CD4-positive, alpha-beta T cell treated with Interleukin-12 subunit alpha and Interleukin-12 subunit beta, for 1 hour (primary cell): Measurements from ENCODE around the gene C19orf85.
"Not testable (repeated sequence)": the region's sequence is repeated elsewhere in the genome, so short reads cannot be mapped to it uniquely, and the experiment has no call there.

Source experiments
- DNase-seq: peaks from one replicate; pipeline ENCODE4 v3.0.0-alpha.2; 2020

Gene C19orf85

DNA sequence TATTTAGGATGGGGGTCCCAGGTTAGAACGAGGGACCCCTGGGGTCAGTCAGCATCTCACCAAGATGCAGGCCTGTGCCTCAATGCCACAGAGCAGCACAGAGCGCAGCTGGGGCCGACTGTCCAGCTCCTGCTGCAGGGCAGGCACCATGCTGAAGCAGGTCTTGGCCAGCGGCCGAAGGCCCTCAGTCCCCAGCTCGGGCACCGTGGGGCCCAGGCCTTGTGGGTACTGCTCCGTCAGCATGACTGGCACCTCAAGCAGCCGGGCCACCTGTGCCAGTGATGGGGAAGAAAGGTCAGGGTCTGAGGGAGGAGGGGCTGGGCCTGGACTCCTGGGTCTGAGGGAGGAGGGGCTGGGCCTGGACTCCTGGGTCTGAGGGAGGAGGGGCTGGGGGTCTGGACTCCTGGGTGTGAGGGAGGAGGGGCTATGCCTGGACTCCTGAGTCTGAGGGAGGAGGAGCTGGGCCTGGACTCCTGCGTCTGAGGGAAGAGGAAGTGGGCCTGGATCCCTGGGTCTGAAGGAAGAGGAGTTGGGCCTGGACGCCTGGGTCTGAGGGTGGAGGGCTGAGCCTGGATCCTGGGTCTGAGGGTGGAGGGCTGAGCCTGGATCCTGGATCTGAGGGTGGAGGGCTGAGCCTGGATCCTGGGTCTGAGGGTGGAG is 8.8 kb downstream of the C19orf85 start:
- no peak for DNase-seq

DNA sequence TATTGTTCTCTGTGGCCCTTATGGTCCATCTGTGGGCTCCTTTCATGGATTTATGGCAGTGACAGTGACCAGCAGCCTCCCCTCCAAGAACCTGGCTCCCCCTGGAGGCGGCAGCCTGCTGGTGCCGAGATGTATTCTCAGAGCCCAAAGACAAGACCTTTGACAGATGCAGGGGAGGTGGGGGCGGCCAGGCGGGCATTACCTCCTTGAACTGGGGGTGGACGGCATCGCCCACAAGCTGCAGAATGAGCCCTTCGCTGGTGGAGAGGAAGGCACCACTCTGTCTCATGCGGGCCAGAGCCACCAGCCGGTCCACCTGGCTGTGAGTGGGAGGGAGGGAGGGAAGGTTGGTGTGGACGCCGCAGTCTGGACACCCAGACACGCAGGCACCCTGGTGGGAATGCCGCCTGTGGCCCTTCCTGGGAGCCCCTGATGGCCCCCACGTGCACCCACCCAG is 9.7 kb downstream of the C19orf85 start:
- DNase-seq: peak; percentile 50

DNA sequence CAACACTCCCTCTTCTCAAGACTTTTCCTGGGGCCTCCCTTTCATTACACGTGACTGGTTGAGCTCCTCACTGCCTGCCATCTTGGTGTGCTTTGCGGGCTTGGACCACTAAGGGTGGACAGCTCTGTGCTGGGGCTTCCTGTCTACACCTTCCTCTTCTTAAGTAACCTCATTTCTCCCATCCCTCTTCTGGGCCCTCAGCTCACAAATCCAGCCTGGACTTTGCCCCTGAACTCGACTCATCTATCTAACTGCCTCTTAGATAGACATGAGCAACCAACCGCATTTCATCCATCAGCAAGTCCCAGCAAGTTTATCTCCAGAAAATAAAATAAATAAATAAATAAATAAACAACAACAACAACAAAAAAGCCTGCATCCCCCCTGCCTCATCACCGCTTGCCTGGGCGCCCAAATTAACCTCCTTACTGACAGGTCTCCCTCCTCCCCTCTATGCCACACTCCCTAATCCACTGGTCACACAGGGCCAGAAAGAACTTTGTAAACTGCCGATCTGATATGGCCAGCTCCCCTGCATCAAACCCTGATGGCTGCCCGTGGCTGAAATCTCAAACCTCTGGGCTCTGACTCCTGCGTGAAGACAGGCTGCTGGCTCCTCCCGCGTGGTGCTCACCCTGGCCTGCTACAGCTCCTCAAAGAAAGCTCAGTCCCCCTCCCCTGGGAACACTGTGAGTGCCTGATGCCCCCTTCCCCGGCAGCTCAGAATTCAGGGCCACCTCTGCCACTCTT is 10.9 kb downstream of the C19orf85 start:
- no peak for DNase-seq

DNA sequence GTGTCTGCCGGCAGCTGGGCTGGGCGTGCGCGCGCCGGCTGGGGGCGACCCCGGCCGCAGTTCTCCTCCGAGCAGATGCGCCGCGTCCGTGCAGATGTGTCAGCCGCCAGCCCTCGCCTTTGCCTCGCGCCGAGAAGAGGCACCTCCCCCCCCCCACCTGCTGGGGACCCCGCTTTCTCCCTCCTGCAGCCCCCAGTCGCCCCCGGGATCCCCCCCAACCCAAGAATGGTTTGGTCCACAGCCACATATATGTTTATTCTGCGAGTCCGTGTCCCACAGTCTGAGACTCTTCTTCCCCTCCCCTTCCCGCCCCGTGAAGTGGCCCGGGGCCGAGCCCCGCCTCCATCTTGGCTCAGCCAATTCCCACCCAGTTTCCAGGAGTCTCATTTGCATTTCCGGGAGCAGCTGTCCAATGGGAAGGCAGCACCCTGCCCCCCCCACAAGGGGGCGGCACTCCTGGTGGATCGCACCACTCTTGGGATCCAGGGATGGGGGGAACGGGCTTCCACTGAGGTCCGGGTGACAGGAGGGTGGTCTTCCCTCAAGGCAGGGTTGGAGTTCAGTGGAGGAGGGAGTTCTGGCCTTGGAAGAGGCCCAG is 11.7 kb downstream of the C19orf85 start:
- peak; percentile 58 for DNase-seq

DNA sequence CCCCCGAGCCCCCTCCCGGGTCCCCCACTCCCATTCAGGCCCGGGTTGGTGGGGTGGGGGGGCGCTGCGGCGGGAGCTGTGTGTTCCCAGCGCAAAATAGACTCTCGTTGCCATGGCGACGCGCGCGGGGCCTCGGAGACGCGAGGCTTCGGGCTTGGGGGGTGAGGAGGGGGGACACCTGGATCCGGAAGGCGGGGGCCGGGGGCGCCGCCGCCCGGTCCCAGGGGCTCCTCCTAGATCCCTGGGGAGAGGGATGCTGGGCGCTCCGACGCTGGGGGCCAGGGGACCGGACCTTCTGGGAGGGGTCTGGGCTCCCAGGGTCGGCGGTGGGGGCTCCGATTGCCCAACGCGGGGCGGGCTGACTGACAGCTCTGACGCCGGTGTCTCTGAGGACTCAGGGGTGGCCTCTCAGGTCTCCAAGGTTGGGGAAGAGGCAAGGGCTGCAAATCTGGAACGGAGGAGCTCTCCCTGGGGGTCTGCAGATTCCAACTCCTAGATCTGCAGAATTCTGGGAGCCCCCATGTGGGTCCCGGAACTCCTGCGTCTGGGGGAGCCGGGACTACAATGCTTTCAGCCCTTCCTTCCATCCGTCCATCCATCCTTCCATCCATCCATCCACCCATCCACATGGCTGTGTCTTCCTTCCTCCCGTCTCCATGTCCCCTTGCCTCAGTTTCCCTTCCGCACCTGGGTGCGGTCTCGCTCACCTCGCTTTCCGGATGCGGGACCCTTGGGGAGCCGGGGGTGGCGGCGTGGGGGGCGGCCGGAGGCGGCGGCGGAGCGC is 12.4 kb downstream of the C19orf85 start:
- DNase-seq: peak; percentile 46

DNA sequence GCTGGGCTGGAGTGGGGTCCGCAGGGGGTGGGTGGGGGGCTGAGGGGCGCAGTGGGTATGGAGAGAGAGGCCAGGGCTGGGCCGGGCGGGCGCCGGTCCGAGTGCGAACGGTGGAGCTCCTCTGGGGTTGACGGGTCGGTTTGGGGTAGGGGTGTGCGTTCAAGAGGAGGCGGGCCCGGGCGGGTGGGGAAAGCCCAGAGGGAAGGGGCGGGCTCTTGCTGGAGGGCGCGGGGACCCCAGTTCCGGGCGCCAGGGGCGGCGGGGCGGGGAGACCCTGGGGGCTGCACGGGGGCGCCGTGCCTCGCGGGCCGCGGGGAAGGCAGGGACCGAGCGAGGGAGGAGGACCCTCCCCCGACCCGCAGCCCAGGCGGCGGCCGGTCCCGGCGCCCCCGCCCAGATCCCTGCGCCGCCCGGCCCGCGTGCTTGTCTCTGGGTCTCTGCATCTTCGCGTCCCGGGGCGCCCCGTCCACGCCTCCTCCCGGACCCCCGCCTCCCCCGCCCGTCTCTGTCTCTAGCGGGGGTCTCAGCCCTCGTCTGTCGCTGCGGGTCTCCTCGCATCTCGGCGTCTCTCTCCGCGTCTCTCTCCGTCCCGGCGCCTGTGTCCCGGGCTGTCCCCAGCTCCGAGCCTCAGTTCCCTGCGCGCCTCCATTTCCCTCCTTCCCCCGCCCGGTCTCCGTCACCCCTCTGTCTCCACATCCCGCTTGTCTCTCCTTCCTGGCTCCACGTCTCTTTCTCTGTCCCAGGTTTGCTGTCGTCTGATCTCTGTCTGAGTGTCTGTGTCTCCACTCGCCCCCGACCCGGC is 13.2 kb downstream of the C19orf85 start:
- DNase-seq: peak; percentile 25

DNA sequence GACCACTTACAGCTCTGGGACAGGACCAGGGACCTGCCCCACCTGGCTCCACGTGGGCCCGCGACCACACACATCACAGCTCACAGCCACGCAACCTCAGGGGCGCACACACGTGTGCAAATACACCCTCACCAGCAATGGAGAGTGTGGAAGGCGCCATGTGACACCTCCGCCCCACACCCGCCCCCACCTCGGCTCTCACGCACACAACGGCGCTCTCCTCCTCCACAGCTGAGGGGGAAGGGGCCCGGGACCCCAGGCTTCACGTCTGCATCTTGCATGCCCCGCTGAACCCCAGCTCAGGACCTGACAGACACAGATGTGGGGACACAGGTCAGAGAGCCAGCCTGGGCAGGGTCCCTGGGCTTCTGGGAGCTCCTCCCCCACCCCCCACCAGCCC is 15.1 kb downstream of the C19orf85 start:
- no peak for DNase-seq

DNA sequence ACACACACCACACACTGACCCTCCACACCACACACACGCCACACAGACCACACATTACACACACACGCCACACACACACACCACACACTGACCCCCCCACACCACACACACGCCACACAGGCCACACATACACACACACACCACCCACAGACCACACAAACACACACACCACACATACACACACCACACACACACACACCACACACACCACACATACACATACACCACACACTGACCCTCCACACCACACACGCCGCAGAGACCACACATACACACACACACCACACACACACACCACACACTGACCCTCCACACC is 16.4 kb downstream of the C19orf85 start:
- not testable (repeated sequence) for DNase-seq

DNA sequence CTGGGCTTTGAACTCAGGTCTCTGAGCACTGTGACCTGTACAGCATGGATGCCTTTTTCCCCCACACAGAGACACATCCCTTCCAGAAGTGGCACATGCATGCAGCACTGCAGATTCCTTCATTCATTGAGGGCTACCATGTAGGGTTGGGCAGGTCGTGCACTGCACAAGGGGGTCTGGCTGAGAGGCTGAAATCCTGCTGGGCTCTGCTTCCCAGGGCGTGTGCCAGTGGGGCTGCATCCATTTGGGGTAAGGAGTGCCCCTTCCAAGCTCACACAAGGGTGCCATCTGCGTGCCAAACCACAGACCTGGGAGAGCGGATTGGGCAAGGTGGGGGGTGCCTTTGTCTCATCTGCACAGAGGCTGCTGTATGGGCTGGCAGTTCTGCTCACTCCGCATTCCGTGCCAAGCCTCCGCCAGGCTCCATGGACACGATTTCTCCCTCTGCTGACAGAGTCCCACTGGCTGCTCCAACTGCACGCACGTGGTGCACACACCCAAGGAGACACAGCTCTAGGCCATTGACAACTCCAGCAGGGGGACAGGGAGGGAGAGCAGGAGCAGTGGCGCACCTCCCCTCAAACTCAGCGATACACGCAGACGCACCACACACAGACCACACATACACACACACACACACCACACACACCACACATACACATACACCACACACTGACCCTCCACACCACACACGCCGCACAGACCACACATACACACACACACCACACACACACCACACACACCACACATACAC is 17.0 kb downstream of the C19orf85 start:
- DNase-seq: no peak

DNA sequence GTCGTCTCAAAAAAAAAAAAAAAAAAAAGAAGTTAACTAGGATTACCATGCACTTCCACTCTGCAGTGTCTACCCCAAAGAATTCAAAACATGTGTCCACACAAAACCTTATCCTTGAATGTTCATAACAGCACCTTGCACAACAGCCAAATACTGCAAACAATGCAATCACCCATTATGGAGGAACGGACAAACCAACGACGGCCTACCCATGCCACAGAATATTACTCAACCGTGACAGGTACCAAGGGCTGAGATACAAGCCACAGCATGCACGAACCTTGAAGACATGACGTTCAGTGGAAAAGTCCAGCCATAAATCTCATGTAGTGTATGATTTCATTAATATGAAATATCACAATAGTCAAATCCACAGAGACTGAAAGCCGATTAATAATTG is 18.5 kb downstream of the C19orf85 start:
- DNase-seq: no peak

DNA sequence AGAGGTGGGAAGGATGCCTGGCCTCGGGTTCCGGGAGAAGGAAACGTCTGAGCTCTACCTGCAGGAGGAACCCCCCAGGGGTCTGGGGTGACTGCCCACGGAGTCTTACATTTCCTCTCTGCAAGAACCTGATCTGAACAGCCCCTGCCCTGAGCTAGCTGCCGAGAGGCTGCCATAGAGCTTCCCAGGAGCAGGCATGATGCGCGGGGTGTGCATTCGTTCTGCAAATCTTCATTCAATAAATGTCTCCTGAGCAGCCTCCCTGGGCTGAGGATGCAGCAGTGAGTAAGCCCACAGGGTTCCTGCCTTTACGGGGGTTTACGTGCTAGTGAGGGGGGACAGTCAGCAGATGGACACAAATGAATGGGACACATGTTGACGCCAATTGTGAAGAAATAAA is 19.9 kb downstream of the C19orf85 start:
- DNase-seq: no peak

DNA sequence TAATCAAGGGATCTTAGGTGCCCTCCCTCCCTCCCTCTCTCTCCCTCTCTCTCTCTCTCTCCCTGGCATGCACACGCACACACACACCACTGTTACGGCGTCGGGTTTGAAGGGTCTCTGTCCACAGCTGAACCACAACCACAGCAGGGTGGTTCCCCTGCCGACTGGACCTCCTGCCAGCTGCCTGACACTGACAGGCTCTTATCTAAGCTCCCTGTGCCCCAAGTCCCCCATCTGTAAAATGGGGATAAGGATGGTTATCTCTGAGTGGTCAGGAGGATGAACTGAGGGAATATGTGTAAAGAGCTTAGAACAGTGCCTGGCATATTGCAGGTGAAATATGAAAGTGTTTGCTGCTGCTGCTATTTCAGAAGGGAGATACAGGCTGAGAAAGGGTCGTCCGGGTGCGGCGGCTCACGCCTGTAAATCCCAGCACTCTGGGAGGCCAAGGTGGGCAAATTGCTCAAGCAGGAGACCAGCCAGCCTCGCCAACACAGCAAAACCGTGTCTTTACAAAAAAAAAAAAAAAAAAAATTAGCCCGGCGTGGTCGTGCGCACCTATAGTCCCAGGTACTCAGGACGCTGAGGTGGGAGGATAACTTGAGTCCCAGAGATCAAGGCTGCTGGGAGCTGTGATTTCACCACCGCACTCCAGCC is 20.6 kb downstream of the C19orf85 start:
- DNase-seq: no peak

DNA sequence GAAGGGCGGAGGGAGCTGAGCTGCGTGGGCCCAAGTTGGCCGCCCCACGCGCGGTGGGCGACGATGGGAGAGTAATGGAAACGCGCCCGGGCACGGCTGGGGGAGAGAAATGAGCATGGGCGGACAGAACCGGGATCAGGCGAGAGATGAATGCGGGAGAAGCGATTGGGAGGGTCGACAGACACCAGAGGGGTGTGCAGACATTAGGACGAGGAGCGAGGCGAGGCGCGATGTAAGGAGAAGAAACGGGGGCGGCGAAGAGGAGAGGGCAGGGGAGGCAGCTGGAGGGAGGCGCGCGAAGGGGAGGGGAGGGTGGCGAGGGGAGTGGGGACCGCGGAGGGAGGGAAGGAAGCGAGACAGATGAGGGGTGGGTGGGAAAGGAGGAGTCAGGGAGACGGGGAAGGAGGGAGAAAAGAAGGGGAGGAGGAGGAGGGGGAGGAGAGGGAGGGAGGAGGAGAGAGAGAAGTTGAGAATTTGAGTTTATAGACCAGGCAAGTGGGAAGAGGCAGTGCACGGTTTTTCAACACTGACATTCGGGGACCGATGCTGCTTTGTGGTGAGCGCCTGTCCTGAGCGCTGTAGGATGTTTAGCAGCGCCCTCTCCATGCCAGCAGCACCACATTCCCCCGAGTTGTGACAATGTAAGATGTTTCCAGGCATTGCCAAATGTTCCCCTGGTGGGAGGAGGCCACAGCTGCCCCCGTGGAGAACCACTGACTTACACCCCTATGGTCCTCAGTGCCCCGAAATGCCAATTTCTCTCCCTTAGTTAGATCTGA is 21.3 kb downstream of the C19orf85 start, which contains the start of gene SHISA7:
SHISA7 (minus strand) TSS at position 256 of the 779 bp plus-strand sequence. CDS start 437 bp downstream, outside the sequence.
- no peak for DNase-seq

DNA sequence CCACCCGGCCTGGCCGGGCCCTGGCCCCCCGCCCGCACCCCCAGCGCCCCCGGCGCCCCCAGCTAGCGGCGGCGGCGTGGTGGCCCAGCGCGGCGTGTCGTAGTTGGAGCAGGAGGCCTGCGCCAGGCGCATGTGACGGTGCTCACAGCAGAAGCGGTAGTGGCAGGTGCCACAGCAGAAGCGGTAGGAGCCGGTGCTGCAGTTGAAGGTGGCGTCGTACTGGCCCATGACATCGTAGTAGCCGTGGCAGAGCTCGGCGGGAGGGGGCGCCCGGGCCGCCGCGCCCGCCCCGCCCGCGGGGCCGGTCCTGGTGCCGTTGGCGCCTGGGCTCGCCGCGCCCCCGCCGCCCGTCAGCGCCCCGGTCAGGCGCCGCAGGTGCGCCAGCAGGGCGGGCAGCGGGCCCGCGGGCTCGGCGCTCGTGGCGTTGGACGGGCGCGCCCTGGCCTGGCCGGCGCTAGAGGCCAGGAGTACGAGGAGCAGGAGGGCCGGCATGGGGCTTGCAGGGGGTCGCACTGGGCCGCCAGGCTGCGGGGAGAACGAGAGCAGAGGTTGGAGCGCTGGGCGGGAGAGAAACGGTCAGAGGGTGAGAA is 22.1 kb downstream of the C19orf85 start:
- no peak for DNase-seq

DNA sequence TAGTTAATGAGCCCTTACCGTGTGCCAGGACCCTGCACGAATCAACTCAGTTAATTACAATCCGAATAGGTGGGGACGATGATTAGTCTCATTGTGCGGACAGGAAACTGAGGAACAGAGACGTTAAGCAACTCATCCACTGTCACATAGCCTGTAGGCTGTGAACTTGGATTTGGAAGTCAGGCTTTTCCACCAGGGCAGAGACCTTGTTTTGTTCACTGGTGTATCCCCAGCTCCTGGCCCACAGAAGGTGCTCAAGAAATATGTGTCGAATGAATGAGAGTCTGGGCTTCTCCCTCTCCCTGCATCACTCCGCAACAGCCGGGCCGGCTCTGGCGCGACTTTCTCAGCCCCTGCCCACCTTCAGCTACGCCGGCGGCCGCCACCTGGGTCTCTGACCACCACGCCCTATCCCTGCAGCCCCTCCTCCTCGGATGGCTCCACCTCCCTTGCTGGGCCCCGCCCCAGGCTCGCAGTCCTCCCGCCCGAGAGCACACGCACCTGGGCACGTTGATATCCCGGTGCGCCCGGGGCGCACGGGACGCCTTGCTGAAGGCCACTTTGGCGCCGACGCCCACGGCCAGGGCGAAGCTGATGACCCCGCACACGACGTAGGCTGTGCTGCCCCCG is 22.7 kb downstream of the C19orf85 start:
- DNase-seq: no peak

DNA sequence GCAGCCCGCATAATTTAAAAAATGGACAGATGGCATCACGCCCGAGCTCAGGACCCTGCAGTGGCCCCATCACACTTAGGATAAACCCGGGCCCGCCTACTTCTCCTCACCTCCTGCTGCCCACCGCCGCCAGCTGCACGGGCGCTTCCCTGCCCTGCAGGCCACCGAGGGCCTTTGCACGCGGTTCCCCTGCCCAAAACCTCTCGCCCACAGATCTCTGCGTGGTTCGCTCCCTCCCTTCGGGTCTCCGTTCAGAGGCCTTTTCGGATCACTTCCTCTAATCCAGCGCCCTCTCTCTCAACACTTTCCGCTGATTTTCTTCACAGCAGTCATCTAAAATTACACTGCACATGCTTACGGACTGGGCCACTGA is 23.2 kb downstream of the C19orf85 start:
- no peak for DNase-seq

DNA sequence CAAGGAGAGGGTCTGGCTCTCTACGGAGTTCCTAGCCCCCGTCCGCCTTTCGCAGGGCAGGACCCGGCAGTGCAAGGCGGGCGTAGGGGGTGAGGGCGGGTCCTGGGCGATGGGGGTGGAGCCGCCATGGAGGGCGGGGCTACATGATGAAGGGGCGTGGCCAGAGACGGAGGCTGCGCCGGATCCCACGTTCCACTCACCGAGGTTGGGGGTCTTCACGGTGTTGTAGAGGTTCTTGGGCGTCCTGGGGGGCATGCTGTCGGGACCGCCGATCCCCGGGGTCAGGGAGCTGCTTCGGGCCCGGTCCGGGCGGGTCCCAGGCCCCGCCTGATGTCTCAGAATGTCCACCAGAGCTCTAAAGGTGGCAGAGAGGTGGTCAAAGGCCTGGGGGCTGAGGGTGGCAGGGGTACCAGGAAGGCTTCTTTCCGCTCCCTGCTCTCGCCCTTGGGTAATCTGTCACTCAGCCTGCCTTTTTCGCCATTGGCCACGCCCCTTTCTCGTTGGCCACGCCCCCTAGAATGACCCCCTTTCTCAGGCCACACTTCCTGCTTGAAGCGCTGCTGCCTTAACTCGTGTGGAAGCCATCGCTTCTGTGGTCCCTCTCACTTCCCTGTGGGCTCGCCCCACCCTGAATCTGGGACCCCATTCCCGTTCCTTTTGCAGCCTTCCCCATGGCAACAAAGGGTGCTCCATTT is 24.0 kb downstream of the C19orf85 start:
- DNase-seq: no peak

DNA sequence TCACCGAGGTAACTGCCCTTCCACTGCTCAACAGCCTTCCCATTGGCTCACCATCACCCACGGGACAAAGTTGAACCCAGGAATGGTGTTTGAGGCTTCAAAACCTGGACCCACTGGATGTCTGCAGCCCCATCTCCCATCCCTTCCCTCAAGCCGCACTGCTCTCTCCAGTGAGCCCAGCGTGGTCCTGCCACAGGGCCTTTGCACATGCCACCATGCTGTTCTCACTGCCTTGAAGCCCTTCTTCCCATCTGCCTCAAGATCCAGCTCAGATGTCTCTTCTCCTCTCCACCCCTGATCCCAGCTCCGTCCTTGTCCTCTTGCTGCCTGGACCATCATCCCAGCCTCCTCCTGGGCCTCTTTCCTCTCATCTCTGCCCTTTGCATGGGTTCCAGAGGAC is 25.5 kb downstream of the C19orf85 start:
- DNase-seq: no peak

DNA sequence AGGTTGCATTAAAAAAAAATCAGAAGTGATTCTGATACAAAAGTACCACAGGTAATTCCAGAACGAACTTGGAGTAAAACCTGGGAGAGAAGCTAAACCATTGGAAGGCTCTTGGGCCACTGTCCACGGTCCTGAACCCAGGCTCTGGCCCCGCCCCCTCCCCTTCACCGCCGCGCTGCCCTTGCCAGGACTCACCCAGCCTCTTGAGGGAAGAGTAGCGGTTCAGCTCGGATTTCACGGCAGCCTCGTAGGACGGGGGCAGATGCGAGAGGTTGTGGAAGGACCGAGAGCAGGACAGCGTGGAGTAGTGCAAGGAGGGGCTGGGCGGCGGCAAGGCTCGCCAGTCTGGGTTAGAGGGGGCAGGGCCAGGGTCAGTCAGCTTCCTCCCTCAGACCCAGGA is 27.1 kb downstream of the C19orf85 start:
- DNase-seq: no peak
